ENCODE measurements around the gene ZC2HC1C.

Gene ZC2HC1C

DNA sequence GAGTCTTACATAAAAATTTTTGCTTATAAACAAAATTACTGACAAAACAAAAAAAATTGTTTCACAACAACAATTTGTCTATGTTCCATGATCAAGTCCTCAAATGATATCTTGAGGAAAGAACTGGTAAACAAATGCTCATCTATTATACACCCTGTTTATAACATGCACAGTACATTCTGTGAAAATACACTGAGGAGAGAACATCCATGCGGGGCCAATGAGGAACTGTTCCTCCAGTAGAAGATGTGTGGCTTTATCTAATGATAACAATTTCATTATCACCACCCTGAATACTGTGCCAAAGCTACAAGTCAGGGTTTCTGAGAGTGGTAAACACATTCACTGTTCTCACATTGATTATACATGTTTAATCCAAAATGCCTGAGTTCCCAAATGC, 28.9 kb upstream of the ZC2HC1C start:
- TF ChIP-seq, protein P1, sequence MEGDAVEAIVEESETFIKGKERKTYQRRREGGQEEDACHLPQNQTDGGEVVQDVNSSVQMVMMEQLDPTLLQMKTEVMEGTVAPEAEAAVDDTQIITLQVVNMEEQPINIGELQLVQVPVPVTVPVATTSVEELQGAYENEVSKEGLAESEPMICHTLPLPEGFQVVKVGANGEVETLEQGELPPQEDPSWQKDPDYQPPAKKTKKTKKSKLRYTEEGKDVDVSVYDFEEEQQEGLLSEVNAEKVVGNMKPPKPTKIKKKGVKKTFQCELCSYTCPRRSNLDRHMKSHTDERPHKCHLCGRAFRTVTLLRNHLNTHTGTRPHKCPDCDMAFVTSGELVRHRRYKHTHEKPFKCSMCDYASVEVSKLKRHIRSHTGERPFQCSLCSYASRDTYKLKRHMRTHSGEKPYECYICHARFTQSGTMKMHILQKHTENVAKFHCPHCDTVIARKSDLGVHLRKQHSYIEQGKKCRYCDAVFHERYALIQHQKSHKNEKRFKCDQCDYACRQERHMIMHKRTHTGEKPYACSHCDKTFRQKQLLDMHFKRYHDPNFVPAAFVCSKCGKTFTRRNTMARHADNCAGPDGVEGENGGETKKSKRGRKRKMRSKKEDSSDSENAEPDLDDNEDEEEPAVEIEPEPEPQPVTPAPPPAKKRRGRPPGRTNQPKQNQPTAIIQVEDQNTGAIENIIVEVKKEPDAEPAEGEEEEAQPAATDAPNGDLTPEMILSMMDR (IDR thresholded peaks at IDR 0.05; ENCODE audit: low read depth, low read length, poor library complexity, severe bottlenecking) = no peak
- TF ChIP-seq EZH2phosphoT487 (IDR thresholded peaks at IDR 0.05; ENCODE audit: borderline replicate concordance, low read length) = no peak
- no peaks in the 10 kb centered on the region for H3K9me3 ChIP-seq (ENCODE audit: control insufficient read depth, insufficient read depth, low read length)
- H3K4me3 ChIP-seq (ENCODE audit: low read length) = no peak overlapping the region
- no peaks in the 10 kb centered on the region for H4K20me1 ChIP-seq (ENCODE audit: control insufficient read depth, insufficient read depth, low read depth, low read length)
- H3K79me2 ChIP-seq (ENCODE audit: control insufficient read depth, low read length) = peaks cover 15% of the 10 kb centered on the region
- no peaks in the 10 kb centered on the region for H3K4me1 ChIP-seq (ENCODE audit: control insufficient read depth, low read length)
- peaks cover 40% of the 10 kb centered on the region for H3K36me3 ChIP-seq (ENCODE audit: control insufficient read depth, low read length)
- H3K9me2 ChIP-seq (replicated peaks; ENCODE audit: control insufficient read depth, low read length) = no peaks in the 10 kb centered on the region
- peaks cover 4% of the 10 kb centered on the region; the same call in 1 of the 2 replicates for H3F3A ChIP-seq (ENCODE audit: control insufficient read depth, insufficient read depth)
- H3K27ac ChIP-seq (ENCODE audit: low read depth, low read length) = no peak overlapping the region
- no peak overlapping the region for H3K4me2 ChIP-seq (ENCODE audit: low read length)
- H3K27me3 ChIP-seq (ENCODE audit: control insufficient read depth, low read length) = no peaks in the 10 kb centered on the region

DNA sequence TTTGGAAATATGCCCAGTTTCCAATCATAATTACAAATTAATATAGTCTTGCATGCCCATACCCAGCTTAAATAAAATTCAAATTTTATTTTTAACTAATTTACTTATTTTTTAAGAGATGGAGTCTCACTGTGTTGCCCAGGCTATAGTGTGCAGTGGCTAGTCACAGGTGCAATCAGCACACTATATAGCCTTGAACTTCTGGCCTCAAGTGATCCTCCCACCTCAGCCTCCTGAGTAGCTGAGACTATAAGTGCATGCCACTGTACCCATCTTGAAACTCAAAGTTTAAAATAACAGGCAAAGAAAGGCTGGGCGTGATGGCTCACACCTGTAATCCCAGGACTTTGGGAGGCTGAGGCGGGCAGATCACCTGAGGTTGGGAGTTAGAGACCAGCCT, 28.5 kb upstream of the ZC2HC1C start:
- Histone ChIP-seq H3K9me3 (ENCODE audit: control insufficient read depth, insufficient read depth, low read length) (no peaks in the 10 kb centered on the region), H3K79me2 (ENCODE audit: control insufficient read depth, low read length) (peaks cover 20% of the 10 kb centered on the region), H3K4me3 (ENCODE audit: low read length) (no peak overlapping the region), H3K4me1 (ENCODE audit: control insufficient read depth, low read length) (no peaks in the 10 kb centered on the region), H3F3A (ENCODE audit: control insufficient read depth, insufficient read depth) (peaks cover 4% of the 10 kb centered on the region; the same call in 1 of the 2 replicates), H4K20me1 (ENCODE audit: control insufficient read depth, insufficient read depth, low read depth, low read length) (no peaks in the 10 kb centered on the region), H3K27ac (ENCODE audit: low read depth, low read length) (no peak overlapping the region), H3K36me3 (ENCODE audit: control insufficient read depth, low read length) (peaks cover 37% of the 10 kb centered on the region), H3K4me2 (ENCODE audit: low read length) (no peak overlapping the region), H3K9me2 (replicated peaks; ENCODE audit: control insufficient read depth, low read length) (no peaks in the 10 kb centered on the region), H3K27me3 (ENCODE audit: control insufficient read depth, low read length) (no peaks in the 10 kb centered on the region)
- TF ChIP-seq, protein P1 (IDR thresholded peaks at IDR 0.05; ENCODE audit: low read depth, low read length, poor library complexity, severe bottlenecking) = no peak
- no peak for TF ChIP-seq EZH2phosphoT487 (IDR thresholded peaks at IDR 0.05; ENCODE audit: borderline replicate concordance, low read length)

DNA sequence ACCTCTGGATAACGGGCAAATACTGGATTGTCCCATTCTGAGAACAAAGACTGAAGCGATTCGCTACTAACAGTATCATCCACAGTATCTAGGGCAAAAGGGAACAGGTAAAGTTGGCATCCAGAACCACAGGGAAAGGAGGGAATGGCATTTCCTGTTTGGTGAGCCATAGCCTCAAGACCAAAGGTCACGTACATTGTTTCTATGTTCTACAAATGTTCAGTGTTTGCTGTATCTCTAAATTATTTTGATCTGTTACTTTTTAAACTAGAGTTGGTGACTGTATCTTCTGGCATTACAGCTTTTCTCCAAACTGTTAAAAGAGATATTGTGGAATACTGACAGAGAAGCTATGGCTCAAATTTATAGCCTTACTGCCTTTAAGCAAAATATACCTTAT, 27.8 kb upstream of the ZC2HC1C start:
- TF ChIP-seq, protein P1 (IDR thresholded peaks at IDR 0.05; ENCODE audit: low read depth, low read length, poor library complexity, severe bottlenecking) = no peak
- no peak for TF ChIP-seq EZH2phosphoT487 (IDR thresholded peaks at IDR 0.05; ENCODE audit: borderline replicate concordance, low read length)
- Histone ChIP-seq H3K9me2 (replicated peaks; ENCODE audit: control insufficient read depth, low read length) (no peaks in the 10 kb centered on the region), H3K36me3 (ENCODE audit: control insufficient read depth, low read length) (peaks cover 41% of the 10 kb centered on the region), H3K4me1 (ENCODE audit: control insufficient read depth, low read length) (no peaks in the 10 kb centered on the region), H3K27ac (ENCODE audit: low read depth, low read length) (no peak overlapping the region), H4K20me1 (ENCODE audit: control insufficient read depth, insufficient read depth, low read depth, low read length) (no peaks in the 10 kb centered on the region), H3K79me2 (ENCODE audit: control insufficient read depth, low read length) (peaks cover 26% of the 10 kb centered on the region), H3K4me3 (ENCODE audit: low read length) (no peak overlapping the region), H3K27me3 (ENCODE audit: control insufficient read depth, low read length) (no peaks in the 10 kb centered on the region), H3K4me2 (ENCODE audit: low read length) (no peak overlapping the region), H3F3A (ENCODE audit: control insufficient read depth, insufficient read depth) (peaks cover 4% of the 10 kb centered on the region; the same call in 1 of the 2 replicates), H3K9me3 (ENCODE audit: control insufficient read depth, insufficient read depth, low read length) (no peaks in the 10 kb centered on the region)
